Epithelial cell of proximal tubule (primary cell): ENCODE data around the gene SPATA24. TPM values are rescaled to one million over a fixed set of nuclear protein-coding genes. Genes with fewer than 3 reads are reported as not detected.

Experiments used
- DNase-seq: peaks from one replicate; pipeline ENCODE4 v3.0.0-alpha.2; 2011; ENCODE audit warnings: low read depth
- H3K4me3 ChIP-seq: 2 replicates; pipeline ENCODE4 v1.5.1; 2011; ENCODE audit warnings: low read depth, mild to moderate bottlenecking, low read length
- total RNA-seq: library from RNA; depleted of rRNA; stranded (reverse); fragments of >200 nt; gene quantifications from 2 replicates; pipeline ENCODE4 v1.2.3, GENCODE V29; 2015
- TF ChIP-seq, protein P1 (sequence below): conservative IDR thresholded peaks from 2 replicates; pipeline ENCODE4 v1.5.1; 2012; ENCODE audit warnings: low read depth, mild to moderate bottlenecking, low read length

Gene SPATA24
- total RNA-seq, 1 donor from 2014 or later: 2.2 TPM

DNA sequence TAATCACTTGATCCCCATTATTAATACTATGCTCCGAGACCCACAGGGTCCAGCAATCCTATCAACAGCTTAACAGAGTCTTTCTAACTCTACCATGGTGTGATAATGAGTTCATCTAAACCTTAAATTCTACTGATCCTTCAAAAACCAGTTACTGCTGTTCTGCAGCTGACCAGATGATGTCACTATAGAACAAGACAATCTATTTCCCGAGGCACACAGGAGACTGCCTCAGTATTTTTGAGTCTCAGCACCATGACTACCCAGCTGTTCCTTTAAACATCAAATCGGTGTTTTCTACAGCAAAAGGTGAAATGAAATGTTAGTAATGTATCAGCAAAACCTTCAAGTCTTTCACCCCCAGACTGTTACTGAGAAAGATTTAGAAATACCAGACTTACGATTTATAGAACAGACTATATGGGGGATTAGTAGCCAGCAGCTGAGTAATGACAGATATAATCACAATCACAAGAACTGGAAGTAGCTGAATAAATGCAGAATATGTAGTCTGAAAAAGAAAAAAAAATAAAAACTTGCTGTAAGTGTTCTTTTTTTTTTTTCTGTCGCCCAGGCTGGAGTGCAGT lies 18.5 kb upstream of the SPATA24 start:
- TF ChIP-seq, protein P1, sequence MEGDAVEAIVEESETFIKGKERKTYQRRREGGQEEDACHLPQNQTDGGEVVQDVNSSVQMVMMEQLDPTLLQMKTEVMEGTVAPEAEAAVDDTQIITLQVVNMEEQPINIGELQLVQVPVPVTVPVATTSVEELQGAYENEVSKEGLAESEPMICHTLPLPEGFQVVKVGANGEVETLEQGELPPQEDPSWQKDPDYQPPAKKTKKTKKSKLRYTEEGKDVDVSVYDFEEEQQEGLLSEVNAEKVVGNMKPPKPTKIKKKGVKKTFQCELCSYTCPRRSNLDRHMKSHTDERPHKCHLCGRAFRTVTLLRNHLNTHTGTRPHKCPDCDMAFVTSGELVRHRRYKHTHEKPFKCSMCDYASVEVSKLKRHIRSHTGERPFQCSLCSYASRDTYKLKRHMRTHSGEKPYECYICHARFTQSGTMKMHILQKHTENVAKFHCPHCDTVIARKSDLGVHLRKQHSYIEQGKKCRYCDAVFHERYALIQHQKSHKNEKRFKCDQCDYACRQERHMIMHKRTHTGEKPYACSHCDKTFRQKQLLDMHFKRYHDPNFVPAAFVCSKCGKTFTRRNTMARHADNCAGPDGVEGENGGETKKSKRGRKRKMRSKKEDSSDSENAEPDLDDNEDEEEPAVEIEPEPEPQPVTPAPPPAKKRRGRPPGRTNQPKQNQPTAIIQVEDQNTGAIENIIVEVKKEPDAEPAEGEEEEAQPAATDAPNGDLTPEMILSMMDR: peak; percentile 90
- H3K4me3 ChIP-seq: no peak overlapping the region
- no peak for DNase-seq

DNA sequence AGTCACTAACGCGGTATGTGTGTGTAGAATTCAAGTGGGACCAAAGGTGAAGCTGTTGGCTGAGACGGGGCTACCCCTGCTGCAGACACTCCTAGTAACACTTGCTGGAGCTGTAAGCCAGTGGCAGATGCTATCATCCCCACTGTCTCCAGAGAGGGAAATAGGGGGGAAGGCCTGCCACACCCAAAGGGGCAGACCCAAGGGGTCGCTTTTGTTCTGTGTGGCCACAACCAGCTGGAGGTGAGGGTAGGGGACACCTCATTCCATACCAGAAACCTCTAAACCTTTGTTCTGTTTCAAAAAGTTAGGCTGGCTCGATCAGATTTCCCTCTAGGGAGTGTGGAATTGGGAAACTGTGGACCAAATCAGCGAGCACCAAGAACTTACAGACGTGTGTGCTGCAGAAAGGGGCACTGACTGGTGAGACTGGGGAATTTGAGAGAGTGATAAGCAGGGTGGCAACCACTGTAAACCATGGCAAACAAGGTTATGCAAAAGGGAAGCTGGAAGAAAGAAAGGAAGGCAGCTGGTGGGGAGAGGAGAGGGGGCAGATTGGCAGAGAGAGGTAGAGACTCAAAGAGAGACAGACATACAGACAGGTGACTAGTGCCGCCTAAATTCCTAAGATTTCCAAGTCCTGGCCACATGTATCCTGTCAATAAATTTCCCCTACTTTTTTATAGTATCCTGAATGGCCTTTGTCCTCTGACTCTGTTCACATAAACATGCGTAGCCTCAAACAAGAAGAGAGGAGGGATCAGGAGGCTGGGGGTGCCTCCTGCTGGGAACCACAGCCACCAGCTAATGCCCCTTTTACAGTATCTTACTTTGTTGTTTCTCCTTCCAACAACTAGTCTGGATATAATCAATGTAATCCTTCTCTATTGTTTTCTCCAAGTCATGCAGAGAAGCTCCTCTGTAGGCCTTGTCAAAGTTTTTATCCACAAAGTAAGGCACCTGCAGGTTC lies 15.6 kb upstream of the SPATA24 start:
- no peak overlapping the region for H3K4me3 ChIP-seq
- no peak for DNase-seq
- TF ChIP-seq, protein P1: no peak

DNA sequence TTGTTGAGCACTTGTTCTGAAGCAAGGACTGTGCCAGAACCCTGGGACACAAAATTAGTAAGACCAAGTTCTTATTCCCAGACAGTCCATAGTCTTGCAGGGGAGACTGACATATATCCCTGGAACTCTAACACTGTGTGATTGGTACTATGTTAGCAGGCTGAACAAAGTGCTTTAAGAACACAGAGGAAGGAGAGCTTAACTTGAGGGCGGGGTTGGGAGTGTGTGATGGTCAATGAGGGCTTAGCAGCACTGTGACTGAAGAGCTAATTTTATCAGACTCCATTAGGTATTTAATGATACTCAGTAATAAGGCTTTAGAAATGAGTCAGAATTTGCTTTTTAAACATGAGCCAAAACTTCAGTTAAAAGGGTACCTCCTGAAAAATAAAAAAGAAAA lies 14.9 kb upstream of the SPATA24 start:
- TF ChIP-seq, protein P1: no peak
- no peak overlapping the region for H3K4me3 ChIP-seq
- DNase-seq: no peak

DNA sequence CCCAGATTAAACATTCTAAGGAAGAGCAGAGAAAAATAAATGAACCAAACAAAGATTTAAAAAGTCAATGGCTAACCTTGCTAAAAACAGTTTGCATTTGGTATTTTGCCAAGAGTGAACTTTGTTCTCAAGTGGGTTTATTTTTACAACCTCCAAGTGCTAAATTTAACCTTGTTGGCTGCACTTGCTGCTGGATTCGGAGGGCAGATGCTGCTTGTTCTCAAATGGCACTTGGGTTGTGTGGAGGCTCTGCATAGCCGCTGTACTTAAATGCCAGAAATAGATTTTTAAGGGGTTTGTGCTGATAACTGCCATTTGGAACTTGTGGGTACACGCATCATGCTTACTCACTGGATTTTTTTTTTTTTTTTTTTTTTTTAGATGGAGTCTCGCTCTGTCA lies 13.3 kb upstream of the SPATA24 start:
- TF ChIP-seq, protein P1: no peak
- DNase-seq: no peak
- no peak overlapping the region for H3K4me3 ChIP-seq

DNA sequence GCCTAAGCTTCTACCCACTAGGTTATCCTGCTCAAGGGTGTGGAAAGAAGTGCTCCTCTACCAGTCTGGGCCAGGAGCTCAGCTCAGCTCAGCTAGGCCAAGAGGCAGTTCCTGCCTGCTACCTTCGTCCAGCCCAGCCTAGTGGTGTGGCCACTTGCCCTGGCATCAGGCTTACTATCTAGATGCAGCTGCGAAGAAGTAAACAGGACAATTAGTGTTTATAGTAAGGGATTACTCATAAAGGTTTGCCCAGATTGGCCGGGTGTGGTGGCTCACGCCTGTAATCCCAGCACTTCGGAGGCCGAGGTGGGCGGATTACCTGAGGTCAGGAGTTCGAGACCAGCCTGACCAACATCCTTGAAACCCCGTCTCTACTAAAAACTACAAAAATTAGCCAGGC lies 12.8 kb upstream of the SPATA24 start:
- no peak for DNase-seq
- H3K4me3 ChIP-seq: no peak overlapping the region
- TF ChIP-seq, protein P1: no peak

DNA sequence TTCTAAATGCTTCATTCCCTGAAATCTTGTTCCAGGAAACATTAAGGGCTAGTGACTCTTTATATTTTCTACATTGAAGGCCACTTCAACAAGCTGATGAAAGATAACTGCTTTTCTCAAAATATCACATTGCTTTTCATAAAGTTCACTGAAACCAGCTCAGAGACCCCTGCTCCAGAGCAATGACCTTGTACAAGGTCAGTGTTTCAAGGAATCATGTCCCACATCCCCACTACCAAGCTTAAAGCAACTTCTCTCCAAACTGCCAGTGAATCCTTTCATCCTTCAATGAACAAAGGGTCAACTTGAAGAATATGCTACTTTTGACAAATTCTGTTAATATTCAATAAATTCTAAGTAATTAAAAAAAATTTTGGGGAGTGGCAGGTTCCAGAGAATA lies 12.0 kb upstream of the SPATA24 start:
- no peak for DNase-seq
- TF ChIP-seq, protein P1: no peak
- H3K4me3 ChIP-seq: no peak overlapping the region
